Panc1 (cell line): Measurements from ENCODE around the gene PPP2R5A.

Experiments used
- CTCF ChIP-seq: fragments of 450-650 bp; IDR thresholded peaks from 2 replicates; pipeline ENCODE4 v1.5.1; 2017; ENCODE audit warnings: mild to moderate bottlenecking
- POLR2AphosphoS5 ChIP-seq: IDR thresholded peaks from 2 replicates; pipeline ENCODE4 v1.6.1; 2012; ENCODE audit warnings: mild to moderate bottlenecking, low read depth, low read length, moderate library complexity
- SIN3A ChIP-seq: IDR thresholded peaks from 2 replicates; pipeline ENCODE4 v1.6.1; 2012; ENCODE audit warnings: low read depth, mild to moderate bottlenecking, low read length, moderate library complexity, borderline replicate concordance; ENCODE audit not compliant: insufficient read depth
- TCF7L2 ChIP-seq: IDR thresholded peaks from 2 replicates; pipeline ENCODE4 v1.6.1; 2011; ENCODE audit warnings: mild to moderate bottlenecking, low read depth, low read length, inconsistent platforms
- TF ChIP-seq, protein P1 (sequence below), 2 experiments: IDR thresholded peaks; 2 replicates each; pipeline ENCODE4 v1.6.1; 2011 to 2012; ENCODE audit warnings: low read depth in 2 of 2, control low read depth in 1 of 2, low read length in 1 of 2, mild to moderate bottlenecking in 1 of 2, moderate library complexity in 1 of 2; ENCODE audit not compliant: insufficient read depth in 1 of 2

GRCh38 chr1:212410231-212410820, 125.1 kb downstream of the PPP2R5A start:
- no peak for TF ChIP-seq CTCF
- no peak for TF ChIP-seq TCF7L2
- TF ChIP-seq, protein P1, sequence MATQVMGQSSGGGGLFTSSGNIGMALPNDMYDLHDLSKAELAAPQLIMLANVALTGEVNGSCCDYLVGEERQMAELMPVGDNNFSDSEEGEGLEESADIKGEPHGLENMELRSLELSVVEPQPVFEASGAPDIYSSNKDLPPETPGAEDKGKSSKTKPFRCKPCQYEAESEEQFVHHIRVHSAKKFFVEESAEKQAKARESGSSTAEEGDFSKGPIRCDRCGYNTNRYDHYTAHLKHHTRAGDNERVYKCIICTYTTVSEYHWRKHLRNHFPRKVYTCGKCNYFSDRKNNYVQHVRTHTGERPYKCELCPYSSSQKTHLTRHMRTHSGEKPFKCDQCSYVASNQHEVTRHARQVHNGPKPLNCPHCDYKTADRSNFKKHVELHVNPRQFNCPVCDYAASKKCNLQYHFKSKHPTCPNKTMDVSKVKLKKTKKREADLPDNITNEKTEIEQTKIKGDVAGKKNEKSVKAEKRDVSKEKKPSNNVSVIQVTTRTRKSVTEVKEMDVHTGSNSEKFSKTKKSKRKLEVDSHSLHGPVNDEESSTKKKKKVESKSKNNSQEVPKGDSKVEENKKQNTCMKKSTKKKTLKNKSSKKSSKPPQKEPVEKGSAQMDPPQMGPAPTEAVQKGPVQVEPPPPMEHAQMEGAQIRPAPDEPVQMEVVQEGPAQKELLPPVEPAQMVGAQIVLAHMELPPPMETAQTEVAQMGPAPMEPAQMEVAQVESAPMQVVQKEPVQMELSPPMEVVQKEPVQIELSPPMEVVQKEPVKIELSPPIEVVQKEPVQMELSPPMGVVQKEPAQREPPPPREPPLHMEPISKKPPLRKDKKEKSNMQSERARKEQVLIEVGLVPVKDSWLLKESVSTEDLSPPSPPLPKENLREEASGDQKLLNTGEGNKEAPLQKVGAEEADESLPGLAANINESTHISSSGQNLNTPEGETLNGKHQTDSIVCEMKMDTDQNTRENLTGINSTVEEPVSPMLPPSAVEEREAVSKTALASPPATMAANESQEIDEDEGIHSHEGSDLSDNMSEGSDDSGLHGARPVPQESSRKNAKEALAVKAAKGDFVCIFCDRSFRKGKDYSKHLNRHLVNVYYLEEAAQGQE (IDR thresholded peaks at IDR 0.05; ENCODE audit: insufficient read depth in 1 of 2, low read depth in 2 of 2, low read length in 1 of 2): no peak
- TF ChIP-seq POLR2AphosphoS5: no peak
- no peak for TF ChIP-seq SIN3A
